Kidney epithelial cell (primary cell): ENCODE results near the gene IER3. TPM values are rescaled to one million over a fixed set of nuclear protein-coding genes. Genes with fewer than 3 reads are reported as not detected.
"Not testable (repeated sequence)": the region's sequence is repeated elsewhere in the genome, so short reads cannot be mapped to it uniquely, and the experiment has no call there.

Experiments
- DNase-seq: peaks from one replicate; pipeline ENCODE4 v3.0.0-alpha.2; 2010; ENCODE audit warnings: low read depth
- H3K27me3 ChIP-seq: 2 replicates; pipeline ENCODE4 v1.6.0; 2011; ENCODE audit warnings: low read length; ENCODE audit not compliant: control insufficient read depth, insufficient read depth
- H3K36me3 ChIP-seq: 2 replicates; pipeline ENCODE4 v1.5.1; 2011; ENCODE audit warnings: low read length; ENCODE audit not compliant: control insufficient read depth, insufficient read depth
- H3K4me3 ChIP-seq: 2 replicates; pipeline ENCODE4 v1.5.1; 2011; ENCODE audit warnings: low read depth, mild to moderate bottlenecking, control low read depth, low read length
- total RNA-seq: library from RNA; depleted of rRNA; stranded (reverse); fragments of >200 nt; gene quantifications from 2 replicates; pipeline ENCODE4 v1.2.3, GENCODE V29; 2015
- TF ChIP-seq, protein P1 (sequence below): IDR thresholded peaks from 2 replicates; pipeline ENCODE4 v1.5.1; 2011; ENCODE audit warnings: mild to moderate bottlenecking, moderate library complexity, low read length, control low read depth, inconsistent platforms; ENCODE audit not compliant: insufficient read depth, poor library complexity, severe bottlenecking

The IER3 gene
- total RNA-seq, 1 donor from 2014 or later: 229 TPM

GRCh38 chr6:30730601-30731435 is 13.5 kb downstream of the IER3 start:
- no peaks in the 10 kb centered on the region for H3K27me3 ChIP-seq
- no peak overlapping the region for H3K4me3 ChIP-seq
- H3K36me3 ChIP-seq: peaks cover 1% of the 10 kb centered on the region
- DNase-seq: no peak
- TF ChIP-seq, protein P1, sequence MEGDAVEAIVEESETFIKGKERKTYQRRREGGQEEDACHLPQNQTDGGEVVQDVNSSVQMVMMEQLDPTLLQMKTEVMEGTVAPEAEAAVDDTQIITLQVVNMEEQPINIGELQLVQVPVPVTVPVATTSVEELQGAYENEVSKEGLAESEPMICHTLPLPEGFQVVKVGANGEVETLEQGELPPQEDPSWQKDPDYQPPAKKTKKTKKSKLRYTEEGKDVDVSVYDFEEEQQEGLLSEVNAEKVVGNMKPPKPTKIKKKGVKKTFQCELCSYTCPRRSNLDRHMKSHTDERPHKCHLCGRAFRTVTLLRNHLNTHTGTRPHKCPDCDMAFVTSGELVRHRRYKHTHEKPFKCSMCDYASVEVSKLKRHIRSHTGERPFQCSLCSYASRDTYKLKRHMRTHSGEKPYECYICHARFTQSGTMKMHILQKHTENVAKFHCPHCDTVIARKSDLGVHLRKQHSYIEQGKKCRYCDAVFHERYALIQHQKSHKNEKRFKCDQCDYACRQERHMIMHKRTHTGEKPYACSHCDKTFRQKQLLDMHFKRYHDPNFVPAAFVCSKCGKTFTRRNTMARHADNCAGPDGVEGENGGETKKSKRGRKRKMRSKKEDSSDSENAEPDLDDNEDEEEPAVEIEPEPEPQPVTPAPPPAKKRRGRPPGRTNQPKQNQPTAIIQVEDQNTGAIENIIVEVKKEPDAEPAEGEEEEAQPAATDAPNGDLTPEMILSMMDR: peak; percentile 89

- Histone ChIP-seq H3K27me3 (no peaks in the 10 kb centered on the region), H3K4me3 (no peak overlapping the region), H3K36me3 (peaks cover 3% of the 10 kb centered on the region)
- no peak for DNase-seq
- TF ChIP-seq, protein P1: peak; percentile 6
Observed at GRCh38 chr6:30727920-30728553, 16.3 kb downstream of the IER3 start.

- DNase-seq: no peak
- Histone ChIP-seq H3K4me3 (no peak overlapping the region), H3K27me3 (no peaks in the 10 kb centered on the region), H3K36me3 (peaks cover 7% of the 10 kb centered on the region)
- TF ChIP-seq, protein P1: no peak
Observed at GRCh38 chr6:30726506-30727413, 17.6 kb downstream of the IER3 start.

DNA sequence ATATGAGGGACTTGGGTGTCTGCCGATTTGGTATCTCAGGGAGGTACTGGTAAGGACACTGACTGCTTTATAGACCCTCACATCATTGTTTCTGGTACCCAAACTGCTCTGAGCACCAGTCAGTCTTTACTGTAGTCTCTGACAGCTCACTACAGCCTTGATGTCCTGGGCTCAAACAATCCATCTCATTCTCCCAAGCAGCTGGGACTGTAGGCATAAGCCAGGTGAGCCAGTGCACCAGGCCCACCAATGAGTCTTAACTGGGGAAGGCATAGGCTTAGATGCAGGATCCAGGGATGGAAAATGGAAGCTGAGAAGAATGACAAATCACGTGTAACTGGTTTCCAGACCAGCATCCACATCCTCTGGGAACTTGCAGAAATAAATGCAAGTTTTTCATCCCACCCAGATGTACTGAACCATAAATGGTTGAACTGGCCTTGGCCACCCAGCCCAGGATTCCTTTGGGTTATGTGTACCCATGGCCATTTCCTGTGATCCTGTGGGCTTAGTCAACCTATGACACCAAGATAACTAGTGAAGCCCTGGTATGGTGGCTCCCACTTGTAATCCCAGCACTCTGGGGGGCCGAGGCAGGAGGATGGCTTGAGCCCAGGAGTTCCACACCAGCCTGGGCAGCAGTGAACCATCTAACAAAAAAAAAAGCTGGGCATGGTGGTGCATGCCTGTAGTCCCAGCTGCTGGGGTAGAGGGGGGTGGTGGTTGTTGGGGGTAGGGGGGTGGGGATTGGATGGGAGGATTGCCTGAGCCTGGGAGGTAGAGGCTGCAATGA is 18.4 kb downstream of the IER3 start:
- TF ChIP-seq, protein P1: no peak
- DNase-seq: no peak

GRCh38 chr6:30724906-30725667 is 19.3 kb downstream of the IER3 start:
- Histone ChIP-seq H3K4me3 (no peak overlapping the region), H3K27me3 (no peaks in the 10 kb centered on the region), H3K36me3 (peaks cover 6% of the 10 kb centered on the region)
- TF ChIP-seq, protein P1: no peak
- DNase-seq: no peak

More for the DNA sequence above, 18.4 kb downstream of the IER3 start:
- no peak overlapping the region for H3K4me3 ChIP-seq
- H3K36me3 ChIP-seq: peaks cover 8% of the 10 kb centered on the region
- no peaks in the 10 kb centered on the region for H3K27me3 ChIP-seq

GRCh38 chr6:30723843-30724741 is 20.3 kb downstream of the IER3 start:
- not testable (repeated sequence) for DNase-seq, H3K4me3 ChIP-seq, H3K36me3 ChIP-seq, H3K27me3 ChIP-seq
